Hepatocyte (in vitro differentiated cells): ENCODE data around the gene TCHP. TPM values are rescaled to one million over a fixed set of nuclear protein-coding genes. Genes with fewer than 3 reads are reported as not detected.

Experiments used
- DNase-seq: peaks from one replicate; pipeline ENCODE4 v3.0.0-alpha.2; 2016; ENCODE audit warnings: low spot score
- H2AFZ ChIP-seq: fragments of 200-600 bp; sonication (generic); 2 replicates; pipeline ENCODE4 v1.6.0; 2016; ENCODE audit warnings: antibody characterized with exemption, mild to moderate bottlenecking
- H3K27ac ChIP-seq: fragments of 200-600 bp; sonication (generic); 2 replicates; pipeline ENCODE4 v1.5.1; 2016; ENCODE audit warnings: mild to moderate bottlenecking
- H3K27me3 ChIP-seq: fragments of 200-600 bp; sonication (generic); 2 replicates; pipeline ENCODE4 v1.6.1; 2016
- H3K36me3 ChIP-seq: fragments of 200-600 bp; sonication (generic); replicated peaks from 2 replicates; pipeline ENCODE4 v1.5.1; 2016; ENCODE audit warnings: low read depth; ENCODE audit not compliant: insufficient read depth
- H3K4me1 ChIP-seq: fragments of 200-600 bp; sonication (generic); 2 replicates; pipeline ENCODE4 v1.5.1; 2016; ENCODE audit warnings: mild to moderate bottlenecking, moderate library complexity; ENCODE audit not compliant: insufficient read depth
- H3K4me2 ChIP-seq: fragments of 200-600 bp; sonication (generic); 2 replicates; pipeline ENCODE4 v1.6.0; 2016
- H3K4me3 ChIP-seq: fragments of 200-600 bp; sonication (generic); 2 replicates; pipeline ENCODE4 v1.5.1; 2016; ENCODE audit warnings: mild to moderate bottlenecking
- H3K79me2 ChIP-seq: fragments of 200-600 bp; sonication (generic); 2 replicates; pipeline ENCODE4 v1.6.0; 2017; ENCODE audit warnings: mild to moderate bottlenecking
- H3K9me2 ChIP-seq: fragments of 200-600 bp; sonication (generic); replicated peaks from 2 replicates; pipeline ENCODE4 v1.6.0; 2017; ENCODE audit warnings: mild to moderate bottlenecking; ENCODE audit not compliant: insufficient read depth
- H3K9me3 ChIP-seq: fragments of 200-600 bp; sonication (generic); 2 replicates; pipeline ENCODE4 v1.5.1; 2016; ENCODE audit warnings: low read depth, mild to moderate bottlenecking
- H4K20me1 ChIP-seq: fragments of 200-600 bp; sonication (generic); 2 replicates; pipeline ENCODE4 v1.6.0; 2016; ENCODE audit warnings: mild to moderate bottlenecking; ENCODE audit not compliant: insufficient read depth, poor library complexity, severe bottlenecking
- CTCF ChIP-seq: fragments of 200-600 bp; sonication (generic); IDR thresholded peaks from 2 replicates; pipeline ENCODE4 v1.5.1; 2016; ENCODE audit warnings: antibody characterized with exemption, mild to moderate bottlenecking; ENCODE audit not compliant: poor library complexity
- EZH2 ChIP-seq: fragments of 200-600 bp; sonication (generic); IDR thresholded peaks from 2 replicates; pipeline ENCODE4 v1.6.1; 2016; ENCODE audit warnings: antibody characterized with exemption, mild to moderate bottlenecking, borderline replicate concordance
- EZH2phosphoT487 ChIP-seq: fragments of 200-600 bp; sonication (generic); IDR thresholded peaks from one replicate; pipeline ENCODE4 v1.6.1; 2018; ENCODE audit warnings: antibody characterized with exemption, mild to moderate bottlenecking, low read depth, moderate library complexity; ENCODE audit not compliant: unreplicated experiment, severe bottlenecking
- WGBS: methylation state at CpG from one replicate; pipeline ENCODE4 v1.1.6; 2016; ENCODE audit warnings: low lambda C conversion rate; ENCODE audit errors: missing lambda C conversion rate; 5-methylcytosine and 5-hydroxymethylcytosine counted together
- polyA plus RNA-seq: library from polyadenylated mRNA; unstranded; fragments of >200 nt; fragmentation: Nextera tagmentation; extraction: Ambion mirVana; gene quantifications from 2 replicates; pipeline ENCODE4 v1.2.1, GENCODE V29; 2016
- total RNA-seq: library from RNA; depleted of rRNA; stranded (reverse); fragments of >200 nt; gene quantifications from 2 replicates; pipeline ENCODE4 v1.2.3, GENCODE V29; 2014

TCHP gene
- total and polyA plus RNA-seq, 2 experiments from 2014 or later, result 5.5 to 8.0 TPM

GRCh38 chr12:109931143-109931542, 31.1 kb downstream of the TCHP start:
- H2AFZ ChIP-seq, result no peak overlapping the region
- no peaks in the 10 kb centered on the region for H4K20me1 ChIP-seq
- no peak for DNase-seq
- 96% methylated on average over 5 of the region's 5 CpGs for WGBS
- H3K27ac ChIP-seq, result no peak overlapping the region
- no peaks in the 10 kb centered on the region for H3K9me3 ChIP-seq
- H3K4me1 ChIP-seq, result peaks cover 7% of the 10 kb centered on the region
- no peak overlapping the region for H3K4me2 ChIP-seq
- no peaks in the 10 kb centered on the region for H3K27me3 ChIP-seq
- TF ChIP-seq EZH2, result no peak
- TF ChIP-seq CTCF, result no peak
- TF ChIP-seq EZH2phosphoT487, result no peak
- no peaks in the 10 kb centered on the region for H3K79me2 ChIP-seq
- no peaks in the 10 kb centered on the region for H3K36me3 ChIP-seq
- H3K4me3 ChIP-seq, result no peak overlapping the region
- H3K9me2 ChIP-seq, result no peaks in the 10 kb centered on the region

- no peak overlapping the region for H3K4me2 ChIP-seq
- WGBS, result 94% methylated on average over 14 of the region's 14 CpGs
- H3K27me3 ChIP-seq, result no peaks in the 10 kb centered on the region
- no peak for TF ChIP-seq CTCF
- no peak for TF ChIP-seq EZH2
- no peak for TF ChIP-seq EZH2phosphoT487
- H4K20me1 ChIP-seq, result no peaks in the 10 kb centered on the region
- peaks cover 7% of the 10 kb centered on the region for H3K4me1 ChIP-seq
- H3K27ac ChIP-seq, result no peak overlapping the region
- no peaks in the 10 kb centered on the region for H3K9me3 ChIP-seq
- H3K79me2 ChIP-seq, result no peaks in the 10 kb centered on the region
- H2AFZ ChIP-seq, result no peak overlapping the region
- H3K36me3 ChIP-seq, result peaks cover 2% of the 10 kb centered on the region
- no peak overlapping the region for H3K4me3 ChIP-seq
- H3K9me2 ChIP-seq, result no peaks in the 10 kb centered on the region
- DNase-seq, result no peak
Observed at GRCh38 chr12:109932878-109933503, 32.9 kb downstream of the TCHP start.

GRCh38 chr12:109934026-109934425, 34.0 kb downstream of the TCHP start:
- H3K4me1 ChIP-seq, result peaks cover 7% of the 10 kb centered on the region
- no peaks in the 10 kb centered on the region for H3K27me3 ChIP-seq
- H4K20me1 ChIP-seq, result no peaks in the 10 kb centered on the region
- TF ChIP-seq EZH2phosphoT487 (no peak), CTCF (peak; percentile 33)
- no peak overlapping the region for H3K27ac ChIP-seq
- H2AFZ ChIP-seq, result no peak overlapping the region
- no peak overlapping the region for H3K4me2 ChIP-seq
- H3K79me2 ChIP-seq, result no peaks in the 10 kb centered on the region
- no peak for DNase-seq
- WGBS, result 76% methylated on average over 5 of the region's 5 CpGs
- no peaks in the 10 kb centered on the region for H3K9me2 ChIP-seq
- peaks cover 3% of the 10 kb centered on the region for H3K36me3 ChIP-seq
- H3K4me3 ChIP-seq, result no peak overlapping the region
- H3K9me3 ChIP-seq, result no peaks in the 10 kb centered on the region
